PC-3 (cell line): ENCODE results near the gene ADD3. TPM values are rescaled to one million over a fixed set of nuclear protein-coding genes. Genes with fewer than 3 reads are reported as not detected.

Experiments
- ATAC-seq: fragments of 200-7000 bp; cut with Tn5 transposase; 2 replicates; pipeline ENCODE4 v1.9.1; 2020; ENCODE audit warnings: mild to moderate bottlenecking, moderate library complexity
- BruUV-seq: library from RNA; stranded (reverse); fragments of 400-500 nt; replicated peaks from 2 replicates; lab custom pipeline; 2021; lab: Mats Ljungman, UMichigan
- CTCF ChIA-PET: fragments of 300-600 bp; sonication (Branson Sonifier 250); formaldehyde crosslinking; loops from one replicate; lab custom pipeline; 2022; ENCODE audit warnings: antibody characterized with exemption; lab: Charles Lee
- POLR2A ChIA-PET: fragments of 300-600 bp; sonication (Branson Sonifier 250); formaldehyde crosslinking; loops from one replicate; lab custom pipeline; 2022; ENCODE audit warnings: antibody characterized with exemption; ENCODE audit not compliant: unreplicated experiment; lab: Charles Lee
- DNase-seq: peaks from one replicate; pipeline ENCODE4 v3.0.0-alpha.2; 2015
- H2AFZ ChIP-seq: fragments of 300-600 bp; sonication (generic); 2 replicates; pipeline ENCODE4 v1.6.0; 2016; ENCODE audit warnings: antibody characterized with exemption, low read length
- H3F3A ChIP-seq: fragments of 300-600 bp; sonication (generic); one replicate; pipeline ENCODE4 v1.6.0; 2017; ENCODE audit warnings: antibody characterized with exemption, low read length, control low read depth, mild to moderate bottlenecking; ENCODE audit not compliant: unreplicated experiment
- H3K27ac ChIP-seq: fragments of 300-600 bp; sonication (generic); 2 replicates; pipeline ENCODE4 v1.5.1; 2016; ENCODE audit warnings: mild to moderate bottlenecking, low read length
- H3K27me3 ChIP-seq: fragments of 300-600 bp; sonication (generic); 2 replicates; pipeline ENCODE4 v1.6.1; 2016; ENCODE audit warnings: low read length, mixed read lengths
- H3K36me3 ChIP-seq: fragments of 300-600 bp; sonication (generic); 2 replicates; pipeline ENCODE4 v1.6.1; 2016; ENCODE audit warnings: low read depth, mixed run types, low read length, mixed read lengths
- H3K4me1 ChIP-seq: fragments of 300-600 bp; sonication (generic); 2 replicates; pipeline ENCODE4 v1.5.1; 2016; ENCODE audit warnings: low read length; ENCODE audit not compliant: insufficient read depth
- H3K4me2 ChIP-seq: fragments of 300-600 bp; sonication (generic); 2 replicates; pipeline ENCODE4 v1.6.0; 2016; ENCODE audit warnings: low read length
- H3K4me3 ChIP-seq: fragments of 300-600 bp; sonication (generic); 2 replicates; pipeline ENCODE4 v1.5.1; 2016; ENCODE audit warnings: mild to moderate bottlenecking, low read length, mixed read lengths
- H3K79me2 ChIP-seq: fragments of 300-600 bp; sonication (generic); 2 replicates; pipeline ENCODE4 v1.6.1; 2017; ENCODE audit warnings: low read length, mixed read lengths
- H3K9ac ChIP-seq: fragments of 300-600 bp; sonication (generic); 2 replicates; pipeline ENCODE4 v1.6.0; 2016; ENCODE audit warnings: mild to moderate bottlenecking, low read length
- H3K9me2 ChIP-seq: fragments of 300-600 bp; sonication (generic); replicated peaks from 2 replicates; pipeline ENCODE4 v1.6.1; 2016; ENCODE audit warnings: mixed run types, low read length, mixed read lengths
- H3K9me3 ChIP-seq: fragments of 300-600 bp; sonication (generic); 2 replicates; pipeline ENCODE4 v1.6.1; 2016; ENCODE audit warnings: low read length, mixed read lengths
- H4K20me1 ChIP-seq: fragments of 300-600 bp; sonication (generic); 2 replicates; pipeline ENCODE4 v1.6.1; 2016; ENCODE audit warnings: low read length, mixed read lengths
- CTCF ChIP-seq: fragments of 300-600 bp; sonication (generic); conservative IDR thresholded peaks from 2 replicates; pipeline ENCODE4 v1.5.1; 2017; ENCODE audit warnings: antibody characterized with exemption, low read depth, mild to moderate bottlenecking, low read length
- EZH2 ChIP-seq: fragments of 300-600 bp; sonication (generic); IDR thresholded peaks from one replicate; pipeline ENCODE4 v1.6.1; 2017; ENCODE audit warnings: antibody characterized with exemption, mild to moderate bottlenecking, low read length; ENCODE audit not compliant: unreplicated experiment
- EZH2phosphoT487 ChIP-seq: fragments of 300-600 bp; sonication (generic); IDR thresholded peaks from 2 replicates; pipeline ENCODE4 v1.6.1; 2018; ENCODE audit warnings: mild to moderate bottlenecking, antibody characterized with exemption, low read length, borderline replicate concordance
- intact Hi-C: fragments of 100-400 bp; cut with micrococcal nuclease; formaldehyde crosslinking; loops from 2 replicates; pipeline ENCODE4 v1.9.0; 2023
- total RNA-seq: library from RNA; depleted of rRNA; stranded (reverse); fragments of >200 nt; gene quantifications from 2 replicates; pipeline ENCODE4 v1.2.3, GENCODE V29; 2014

The ADD3 gene
- total RNA-seq, 1 experiment from 2014 or later, result 25.7 TPM

- Histone ChIP-seq H3K79me2 (0 out of 2 replicates have a peak, but pooled peaks cover 4% of the 10 kb centered on the region), H3K4me1 (peaks cover 41% of the 10 kb centered on the region), H3K36me3 (no peaks in the 10 kb centered on the region), H3F3A (peaks cover 5% of the 10 kb centered on the region), H3K27me3 (no peaks in the 10 kb centered on the region), H3K9me3 (no peaks in the 10 kb centered on the region), H3K9ac (0 out of 2 replicates have a peak overlapping the region, but pooled peaks have one; percentile 10), H4K20me1 (no peaks in the 10 kb centered on the region), H3K4me2 (peak overlapping the region; percentile 38), H3K4me3 (no peak overlapping the region), H3K9me2 (no peaks in the 10 kb centered on the region), H3K27ac (peak overlapping the region; percentile 92), H2AFZ (no peak overlapping the region)
- POLR2A ChIA-PET, result no interaction called here
- CTCF ChIA-PET, result no interaction called here
- BruUV-seq, result no TSS peak
- intact Hi-C loops, result no loop called here
- DNase-seq, result peak; percentile 85
- no peak for TF ChIP-seq CTCF
- TF ChIP-seq EZH2phosphoT487, result no peak
- TF ChIP-seq EZH2, result no peak
- ATAC-seq, result peak; percentile 86
Observed at GRCh38 chr10:110081911-110082310, 74.1 kb downstream of the ADD3 start.

DNA sequence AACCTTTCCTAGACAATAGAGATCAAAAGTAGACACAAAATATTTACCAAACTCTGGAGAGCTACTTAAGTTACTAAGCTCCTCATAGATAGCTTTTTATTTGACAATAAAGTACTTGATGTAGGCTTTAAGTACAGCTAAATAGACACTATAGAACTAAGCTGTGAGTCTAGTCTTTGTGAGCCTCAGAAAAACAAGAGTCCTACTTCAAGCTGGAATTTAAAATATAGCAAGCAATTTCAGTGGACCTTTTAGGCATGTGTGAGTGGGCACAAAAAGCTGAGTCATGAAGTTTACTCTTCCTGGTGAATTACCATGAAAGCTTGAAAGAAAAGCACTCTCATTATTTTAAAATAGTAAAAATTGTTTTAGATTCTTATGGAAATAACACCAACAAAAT, 76.1 kb downstream of the ADD3 start:
- BruUV-seq, result no TSS peak
- Histone ChIP-seq H3K27me3 (no peaks in the 10 kb centered on the region), H3K27ac (peak overlapping the region; percentile 92), H3K9me3 (no peaks in the 10 kb centered on the region), H3K36me3 (no peaks in the 10 kb centered on the region), H3K4me1 (peaks cover 33% of the 10 kb centered on the region), H3K9ac (peak overlapping the region; percentile 8; the same call in 1 of the 2 replicates), H3K9me2 (no peaks in the 10 kb centered on the region), H4K20me1 (no peaks in the 10 kb centered on the region), H3F3A (peaks cover 5% of the 10 kb centered on the region), H3K4me2 (peak overlapping the region; percentile 22; the same call in 1 of the 2 replicates), H3K79me2 (no peaks in the 10 kb centered on the region), H2AFZ (no peak overlapping the region), H3K4me3 (no peak overlapping the region)
- DNase-seq (peak; percentile 34), ATAC-seq (no peak)
- no peak for TF ChIP-seq CTCF
- TF ChIP-seq EZH2, result no peak
- no peak for TF ChIP-seq EZH2phosphoT487
- ChIA-PET POLR2A (interaction anchor here (0.6 kb wide), 1 partner anchor 200 kb away, joined by 4 read pairs; no protein-coding TSS in a partner anchor), CTCF (no interaction called here)
- intact Hi-C loops, result no loop called here

DNA sequence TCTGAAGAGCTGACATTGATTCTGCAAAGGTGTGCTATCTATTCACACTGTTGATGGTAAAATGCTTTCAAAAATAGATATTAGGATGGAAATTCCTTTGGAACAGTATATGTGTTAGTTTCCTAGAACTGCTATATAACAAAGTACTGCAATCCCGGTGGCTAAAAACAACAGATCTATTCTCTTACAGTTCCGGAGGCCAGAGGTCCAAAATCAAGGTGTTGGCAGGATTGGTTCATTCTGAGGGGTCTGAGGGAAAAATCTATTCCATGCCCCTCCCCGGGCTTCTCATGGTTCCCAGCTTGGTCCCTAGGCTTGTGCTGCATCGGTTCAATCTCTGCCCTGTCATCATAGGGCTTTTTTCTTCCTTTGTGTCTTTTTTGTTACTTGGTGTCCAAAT, 79.9 kb downstream of the ADD3 start:
- no peaks in the 10 kb centered on the region for H3K27me3 ChIP-seq
- no peaks in the 10 kb centered on the region for H3K36me3 ChIP-seq
- H3K9ac ChIP-seq, result no peak overlapping the region
- H2AFZ ChIP-seq, result no peak overlapping the region
- H4K20me1 ChIP-seq, result no peaks in the 10 kb centered on the region
- H3K4me1 ChIP-seq, result peaks cover 20% of the 10 kb centered on the region
- ChIA-PET CTCF (no interaction called here), POLR2A (no interaction called here)
- intact Hi-C loops, result no loop called here
- H3K9me2 ChIP-seq, result no peaks in the 10 kb centered on the region
- H3K79me2 ChIP-seq, result no peaks in the 10 kb centered on the region
- TF ChIP-seq EZH2, result no peak
- no peak for TF ChIP-seq CTCF
- no peak for TF ChIP-seq EZH2phosphoT487
- no peak for ATAC-seq
- no peak overlapping the region for H3K4me2 ChIP-seq
- no peak for DNase-seq
- H3K27ac ChIP-seq, result no peak overlapping the region
- BruUV-seq, result no TSS peak
- no peak overlapping the region for H3K4me3 ChIP-seq
- peaks cover under 1% of the 10 kb centered on the region for H3F3A ChIP-seq
- no peaks in the 10 kb centered on the region for H3K9me3 ChIP-seq
